Aorta (tissue), 5 donors: Measurements from ENCODE around the gene P2RY12. TPM values are rescaled to one million over a fixed set of nuclear protein-coding genes. Genes with fewer than 3 reads are reported as not detected.

Experiments used
- ATAC-seq: fragments of 200-7000 bp; cut with Tn5 transposase; one replicate; pipeline ENCODE4 v1.9.1; 2022; ENCODE audit warnings: moderate library complexity; ENCODE audit not compliant: low FRiP score
- DNase-seq, 2 donors: peaks; one replicate each; pipeline ENCODE4 v3.0.0-alpha.2; 2020
- H3K27ac ChIP-seq, 2 donors: one replicate each; pipeline ENCODE4 v1.5.1; 2013; ENCODE audit warnings: low read length in 2 of 2, mild to moderate bottlenecking in 2 of 2, moderate library complexity in 2 of 2, control low read depth in 1 of 2, inconsistent platforms in 1 of 2, low read depth in 1 of 2
- H3K27me3 ChIP-seq, 2 donors: one replicate each; pipeline ENCODE4 v1.6.1; 2013; ENCODE audit warnings: control low read depth in 1 of 2, low read length in 1 of 2, mild to moderate bottlenecking in 1 of 2, moderate library complexity in 1 of 2; ENCODE audit not compliant: insufficient read depth in 2 of 2, control insufficient read depth in 1 of 2
- H3K36me3 ChIP-seq, 2 donors: one replicate each; pipeline ENCODE4 v1.6.1; 2013; ENCODE audit warnings: control low read depth in 1 of 2, low read length in 1 of 2, mild to moderate bottlenecking in 1 of 2; ENCODE audit not compliant: insufficient read depth in 2 of 2, control insufficient read depth in 1 of 2
- H3K4me1 ChIP-seq, 2 donors: one replicate each; pipeline ENCODE4 v1.6.1; 2013; ENCODE audit warnings: low read length in 2 of 2, control low read depth in 1 of 2, mild to moderate bottlenecking in 1 of 2, moderate library complexity in 1 of 2; ENCODE audit not compliant: insufficient read depth in 2 of 2, control insufficient read depth in 1 of 2
- H3K4me3 ChIP-seq, 2 donors: one replicate each; pipeline ENCODE4 v1.5.1; 2013; ENCODE audit warnings: low read length in 2 of 2, control low read depth in 1 of 2, mild to moderate bottlenecking in 1 of 2
- H3K9me3 ChIP-seq: one replicate; pipeline ENCODE4 v1.6.1; 2013; ENCODE audit warnings: mild to moderate bottlenecking, low read length; ENCODE audit not compliant: control insufficient read depth
- WGBS, 2 donors: extraction: QIAGEN DNeasy Blood & Tissue Kit; methylation state at CpG; one replicate each; pipeline ENCODE4 v1.1.7; 2013; 5-methylcytosine and 5-hydroxymethylcytosine counted together
- intact Hi-C, 2 donors: fragments of 100-400 bp; cut with DNase I; formaldehyde crosslinking; loops; one replicate each; pipeline versions ENCODE4 v1.14.2 to v1.15.0; 2022
- polyA plus RNA-seq, 2 donors: library from polyadenylated mRNA; stranded (reverse); fragments of 200-250 nt; gene quantifications; one replicate each; pipeline ENCODE4 v1.2.3, GENCODE V29; 2013
- total RNA-seq, 2 donors: library from RNA; stranded (reverse); fragmentation: NEBNext Ultra II Directional; extraction: Animal tissue kit (Norgen Biotek cat#: 25700); gene quantifications; one replicate each; pipeline ENCODE4 v1.2.1, GENCODE V29; 2021
- donor health status: healthy with polysubstance abuse.
- donor health status: Bipolar disorder and iron deficiency.
- donor health status: DM: no; HTN: no; CAD: no.
- donor health status: DM: no; HTN: no; CAD: no.
- donor health status: DM: yes; HTN: yes; CAD: no.

P2RY12 gene
- total and polyA plus RNA-seq, 4 donors = 0.87 to 5.1 (median 2.8) TPM

DNA sequence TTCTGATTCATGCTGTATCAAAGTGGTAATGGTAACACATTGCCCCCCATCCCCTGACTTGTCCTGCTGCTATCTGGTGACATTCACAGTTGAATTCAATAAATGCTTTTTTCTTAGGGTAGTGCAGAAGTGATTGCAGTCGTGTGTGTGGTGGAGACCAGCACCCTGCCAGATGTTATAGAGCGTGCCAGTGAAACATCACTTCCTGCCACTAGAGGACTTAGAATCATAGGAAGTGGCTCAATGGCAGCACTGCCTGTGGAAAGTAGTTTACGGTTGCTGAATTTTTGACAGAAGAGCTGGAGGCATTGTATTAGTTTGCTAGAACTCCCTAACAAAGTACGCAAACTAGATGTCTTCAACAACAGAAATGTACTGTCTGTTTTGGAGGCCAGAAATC lies 37.4 kb upstream of the P2RY12 start:
- 75 to 85% methylated on average over 4 of the region's 4 CpGs for WGBS, 2 donors

DNA sequence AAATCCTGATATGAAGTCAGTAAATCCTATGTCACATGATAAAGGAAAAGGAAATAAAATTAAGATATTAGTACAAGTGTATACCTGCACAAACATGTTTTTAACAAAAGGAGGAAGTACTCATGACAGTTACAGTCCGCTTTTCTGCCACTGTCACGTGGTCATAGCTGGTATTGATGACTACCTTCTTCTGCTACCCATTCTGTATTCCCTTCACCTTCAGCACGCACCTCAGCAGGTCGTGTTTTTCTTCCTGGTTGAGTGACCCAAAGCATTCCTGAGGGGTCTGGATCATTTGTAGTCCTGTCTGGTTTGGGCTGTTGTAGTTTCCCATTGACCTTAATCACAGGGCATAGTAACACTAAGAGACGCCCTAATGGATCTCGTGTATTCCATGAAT lies 35.3 kb upstream of the P2RY12 start:
- ATAC-seq = no peak
- 69 to 85% methylated on average over 6 of the region's 6 CpGs for WGBS, 2 donors
- intact Hi-C loops = no loop called here
- DNase-seq = no peak
- Histone ChIP-seq H3K27me3 (no peaks in the 10 kb centered on the region), H3K36me3 (no peaks in the 10 kb centered on the region), H3K27ac (no peak overlapping the region), H3K4me3 (no peak overlapping the region), H3K4me1 (no peaks in the 10 kb centered on the region), H3K9me3 (no peaks in the 10 kb centered on the region)

More for the DNA sequence above, 37.4 kb upstream of the P2RY12 start:
- no peak for DNase-seq
- intact Hi-C loops = no loop called here
- Histone ChIP-seq H3K4me3 (no peak overlapping the region), H3K27ac (no peak overlapping the region), H3K9me3 (no peaks in the 10 kb centered on the region), H3K27me3 (no peaks in the 10 kb centered on the region), H3K36me3 (no peaks in the 10 kb centered on the region), H3K4me1 (no peaks in the 10 kb centered on the region)
- no peak for ATAC-seq

DNA sequence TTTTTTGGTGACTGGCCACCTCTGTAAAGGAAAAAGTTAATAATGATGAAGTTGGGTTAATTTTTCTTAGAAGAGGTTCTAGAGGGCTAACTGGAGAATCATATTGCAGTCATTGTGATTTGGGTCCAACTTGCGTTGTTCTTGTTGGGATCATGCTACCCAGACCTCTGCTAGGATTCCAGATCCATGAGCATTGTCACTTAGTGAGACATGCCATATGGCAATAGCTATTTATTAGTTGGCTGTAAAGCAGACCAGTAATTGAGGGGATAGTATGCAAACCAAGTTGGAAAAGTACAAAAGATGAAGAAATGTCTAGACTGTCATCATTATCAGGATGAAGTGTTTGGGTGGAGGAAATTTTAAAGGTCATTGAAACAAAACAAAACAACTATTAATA lies 30.7 kb upstream of the P2RY12 start:
- no peak overlapping the region for H3K4me3 ChIP-seq
- WGBS, 2 donors = 28 to 70% methylated on average over 1 of the region's 1 CpG
- no peaks in the 10 kb centered on the region for H3K36me3 ChIP-seq
- no peak overlapping the region for H3K27ac ChIP-seq
- no peaks in the 10 kb centered on the region for H3K9me3 ChIP-seq
- DNase-seq (no peak), ATAC-seq (no peak)
- no peaks in the 10 kb centered on the region for H3K27me3 ChIP-seq
- H3K4me1 ChIP-seq = no peaks in the 10 kb centered on the region
- intact Hi-C loops = no loop called here

DNA sequence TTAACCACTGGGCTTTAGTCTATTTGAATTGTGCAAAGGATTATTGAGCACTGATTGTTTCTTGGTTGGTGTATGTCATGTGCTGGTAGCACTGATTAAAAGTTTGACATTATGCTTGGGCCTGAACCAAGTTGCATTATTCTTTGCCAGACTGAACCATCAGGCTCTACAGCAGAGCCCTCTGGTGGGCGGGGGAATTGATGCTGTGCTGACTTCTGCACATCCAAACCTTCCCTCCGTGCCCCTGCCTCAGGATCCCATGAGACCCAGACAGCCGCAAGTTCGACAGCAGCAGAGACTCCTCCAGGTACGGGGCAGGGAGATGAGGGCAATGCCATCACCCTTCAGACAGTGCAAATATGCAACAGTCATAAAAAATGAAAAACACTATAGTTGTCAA lies 28.4 kb upstream of the P2RY12 start:
- WGBS, 2 donors = 79 to 86% methylated on average over 5 of the region's 5 CpGs

DNA sequence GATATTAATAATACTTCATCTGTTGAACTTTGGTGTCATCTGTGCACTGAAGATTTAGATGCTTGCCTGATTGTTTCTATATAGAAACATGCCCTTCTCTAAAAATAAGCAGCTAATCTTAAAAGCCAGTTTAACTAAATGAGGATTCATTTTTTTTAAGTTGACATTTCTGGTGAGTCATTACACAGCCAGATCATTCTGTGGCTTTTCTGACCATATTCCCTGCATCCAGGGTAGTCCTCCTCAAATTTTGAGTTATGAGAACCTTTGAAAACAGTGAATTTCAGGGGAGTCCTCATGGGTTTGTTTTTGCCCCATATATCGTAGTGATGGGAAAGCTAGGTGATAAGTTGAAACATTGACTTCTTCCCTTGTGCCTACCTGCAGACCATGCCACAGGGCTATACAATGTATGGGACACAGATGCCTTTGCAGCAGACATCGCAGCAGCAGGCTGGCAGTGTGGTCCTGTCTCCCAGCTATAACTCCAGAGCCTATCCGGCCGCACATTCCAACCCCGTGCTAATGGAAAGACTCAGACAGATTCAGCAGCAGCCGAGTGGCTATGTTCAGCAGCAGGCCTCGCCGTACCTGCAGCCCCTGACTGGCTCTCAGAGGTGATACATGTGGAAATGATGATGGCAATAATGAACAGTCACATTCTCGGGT lies 26.5 kb upstream of the P2RY12 start:
- Histone ChIP-seq H3K4me3 (no peak overlapping the region), H3K9me3 (no peaks in the 10 kb centered on the region), H3K27ac (no peak overlapping the region), H3K36me3 (no peaks in the 10 kb centered on the region), H3K4me1 (no peaks in the 10 kb centered on the region), H3K27me3 (no peaks in the 10 kb centered on the region)
- DNase-seq = no peak
- intact Hi-C loops = no loop called here
- no peak for ATAC-seq
- 78 to 80% methylated on average over 9 of the region's 9 CpGs for WGBS, 2 donors

More for the DNA sequence above, 28.4 kb upstream of the P2RY12 start:
- DNase-seq (no peak), ATAC-seq (no peak)
- Histone ChIP-seq H3K27me3 (no peaks in the 10 kb centered on the region), H3K4me3 (no peak overlapping the region), H3K9me3 (no peaks in the 10 kb centered on the region), H3K27ac (no peak overlapping the region), H3K36me3 (no peaks in the 10 kb centered on the region), H3K4me1 (no peaks in the 10 kb centered on the region)
- intact Hi-C loops = no loop called here

DNA sequence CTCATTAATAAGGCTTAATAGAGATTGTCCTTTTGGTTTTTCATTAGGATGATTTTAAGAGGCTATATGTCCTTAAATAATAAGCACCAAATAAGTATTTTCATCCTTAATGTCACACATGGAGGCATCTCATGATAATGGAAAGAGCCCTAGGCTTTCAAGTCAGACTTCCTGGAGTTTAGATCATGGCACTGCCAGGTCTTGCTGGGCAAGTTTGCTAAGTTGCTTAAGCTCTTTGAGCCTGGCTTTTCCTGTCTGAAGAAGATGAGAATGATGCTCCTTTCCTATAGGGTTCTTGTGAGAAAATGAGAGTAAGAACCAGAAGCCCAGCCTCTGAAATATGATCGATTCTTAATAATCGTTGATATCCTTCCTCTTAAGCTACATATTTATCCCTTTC lies 23.4 kb upstream of the P2RY12 start:
- intact Hi-C loops = no loop called here
- H3K4me3 ChIP-seq = no peak overlapping the region
- DNase-seq = no peak
- no peaks in the 10 kb centered on the region for H3K4me1 ChIP-seq
- no peak overlapping the region for H3K27ac ChIP-seq
- ATAC-seq = no peak
- 96 to 97% methylated on average over 2 of the region's 2 CpGs for WGBS, 2 donors
- no peaks in the 10 kb centered on the region for H3K27me3 ChIP-seq
- no peaks in the 10 kb centered on the region for H3K9me3 ChIP-seq
- no peaks in the 10 kb centered on the region for H3K36me3 ChIP-seq

DNA sequence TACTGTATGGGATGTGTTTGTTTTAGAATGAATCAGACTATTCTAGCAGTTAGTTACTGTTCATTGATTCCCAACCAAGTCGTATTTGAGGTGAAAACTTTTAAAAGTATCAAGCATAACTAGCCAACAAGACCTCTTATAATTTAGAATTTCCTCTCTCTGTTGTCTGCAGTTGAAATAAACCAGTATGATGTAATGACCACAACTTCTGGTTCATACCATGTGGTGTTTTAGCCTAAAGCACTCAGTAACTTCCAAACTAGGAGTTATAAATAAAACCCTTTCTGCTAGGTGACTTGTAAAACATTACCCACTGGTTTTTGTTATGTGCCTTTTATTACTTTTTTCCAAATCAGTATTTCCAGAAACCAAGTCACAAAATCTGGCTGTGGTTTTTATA lies 19.8 kb upstream of the P2RY12 start:
- intact Hi-C loops = no loop called here
- Histone ChIP-seq H3K4me1 (no peaks in the 10 kb centered on the region), H3K36me3 (no peaks in the 10 kb centered on the region), H3K27ac (no peak overlapping the region), H3K9me3 (no peaks in the 10 kb centered on the region), H3K4me3 (no peak overlapping the region), H3K27me3 (no peaks in the 10 kb centered on the region)
- no peak for DNase-seq
- WGBS, 2 donors = 65 to 68% methylated on average over 1 of the region's 1 CpG
- no peak for ATAC-seq

DNA sequence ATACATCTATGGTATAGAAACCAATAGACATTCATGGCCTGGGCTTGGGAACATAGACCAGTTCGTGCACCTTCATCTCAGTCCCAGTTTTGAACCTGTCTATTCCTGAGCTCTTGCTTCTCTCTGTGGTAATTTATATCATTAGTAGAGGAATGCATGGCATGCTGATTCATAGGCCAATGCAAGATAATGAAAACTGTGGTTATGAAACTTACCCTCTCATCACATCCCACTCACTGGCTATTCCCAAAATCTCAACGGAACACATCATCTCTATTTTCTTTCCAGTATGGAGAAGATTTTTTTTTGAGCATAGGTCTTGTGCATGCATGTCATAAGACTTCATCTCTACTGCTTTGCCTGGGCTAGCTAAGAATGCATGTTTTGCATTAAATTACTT lies 18.7 kb upstream of the P2RY12 start:
- 84 to 85% methylated on average over 2 of the region's 2 CpGs for WGBS, 2 donors
- H3K36me3 ChIP-seq = no peaks in the 10 kb centered on the region
- H3K27ac ChIP-seq = no peak overlapping the region
- H3K9me3 ChIP-seq = no peaks in the 10 kb centered on the region
- no peak overlapping the region for H3K4me3 ChIP-seq
- intact Hi-C loops = no loop called here
- DNase-seq (no peak), ATAC-seq (no peak)
- no peaks in the 10 kb centered on the region for H3K27me3 ChIP-seq
- H3K4me1 ChIP-seq = no peaks in the 10 kb centered on the region

DNA sequence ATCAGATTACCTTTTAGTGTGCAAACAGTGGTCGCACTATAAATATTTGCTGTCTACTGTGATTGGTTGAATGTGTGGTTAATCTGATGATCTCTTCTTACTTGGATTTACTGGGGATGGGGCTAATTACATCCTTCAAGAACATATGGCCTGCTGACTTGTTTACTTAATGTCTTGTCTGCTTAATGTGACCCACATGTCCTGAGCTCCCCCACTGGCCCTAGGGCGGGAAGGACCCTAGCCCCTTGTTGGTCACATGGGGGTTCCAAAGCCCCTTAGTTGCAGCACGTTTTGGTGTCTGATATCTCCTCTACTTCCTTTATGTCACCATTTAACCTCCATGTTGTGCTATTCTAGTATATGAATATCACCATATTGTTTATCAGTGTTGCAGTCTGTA lies 17.8 kb upstream of the P2RY12 start:
- H3K4me1 ChIP-seq = no peaks in the 10 kb centered on the region
- DNase-seq (no peak), ATAC-seq (no peak)
- no peaks in the 10 kb centered on the region for H3K9me3 ChIP-seq
- H3K27ac ChIP-seq = no peak overlapping the region
- WGBS, 2 donors = 85 to 86% methylated on average over 3 of the region's 3 CpGs
- intact Hi-C loops = no loop called here
- no peaks in the 10 kb centered on the region for H3K36me3 ChIP-seq
- H3K27me3 ChIP-seq = no peaks in the 10 kb centered on the region
- no peak overlapping the region for H3K4me3 ChIP-seq
